Testis (tissue), 2 donors: Measurements from ENCODE around the gene KCNE2.

Source experiments
- CTCF ChIP-seq, 3 experiments: fragments of 450-650 bp in 2 of 3; fragments of 200-600 bp in 1 of 3; sonication (generic) in 1 of 3; IDR thresholded peaks; one replicate each; pipeline ENCODE4 v1.5.1; 2016 to 2019; ENCODE audit warnings: antibody characterized with exemption in 3 of 3, mild to moderate bottlenecking in 2 of 3, moderate library complexity in 1 of 3
- POLR2A ChIP-seq: fragments of 450-650 bp; IDR thresholded peaks from one replicate; pipeline ENCODE4 v1.6.1; 2017; ENCODE audit warnings: antibody characterized with exemption, mild to moderate bottlenecking, moderate library complexity

- TF ChIP-seq CTCF (IDR thresholded peaks at IDR 0.05): no peak
- TF ChIP-seq POLR2A: no peak
These were observed 1.1 kb downstream of the KCNE2 start for GRCh38 chr21:34364921-34365320.
